ENCODE data around the gene MYL2. TPM values are rescaled to one million over a fixed set of nuclear protein-coding genes. Genes with fewer than 3 reads are reported as not detected.

The MYL2 gene
- total RNA-seq, 4 donors from 2014 or later, result not detected

DNA sequence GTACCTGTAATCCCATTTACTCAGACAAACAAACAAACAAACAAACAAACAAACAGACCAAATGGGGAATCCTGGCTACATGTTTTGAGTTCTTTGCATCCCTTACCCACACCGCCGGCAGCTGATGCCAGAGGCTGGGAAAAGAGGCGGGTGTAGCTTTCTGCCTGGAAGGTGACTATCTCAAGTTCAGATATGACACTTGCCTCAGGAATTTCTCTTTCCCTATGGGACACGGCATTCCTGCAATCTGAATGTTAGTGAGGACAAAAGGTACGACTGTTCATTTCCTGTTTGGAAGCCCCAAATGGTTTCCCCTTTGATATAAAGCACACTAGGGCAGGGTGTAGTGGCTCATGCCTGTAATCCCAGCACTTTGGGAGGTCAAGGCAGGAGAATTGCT lies 2.9 kb downstream of the MYL2 start:
- WGBS, 2 donors, result 51 to 61% methylated on average over 5 of the region's 5 CpGs
- no peaks in the 10 kb centered on the region for H3K36me3 ChIP-seq
- H3K4me1 ChIP-seq, result no peaks in the 10 kb centered on the region
- no peak overlapping the region for H3K27ac ChIP-seq
- H3K9me3 ChIP-seq, result no peaks in the 10 kb centered on the region
- no peaks in the 10 kb centered on the region for H3K27me3 ChIP-seq
- TF ChIP-seq POLR2A (IDR thresholded peaks at IDR 0.05), result no peak
- TF ChIP-seq, protein P1, sequence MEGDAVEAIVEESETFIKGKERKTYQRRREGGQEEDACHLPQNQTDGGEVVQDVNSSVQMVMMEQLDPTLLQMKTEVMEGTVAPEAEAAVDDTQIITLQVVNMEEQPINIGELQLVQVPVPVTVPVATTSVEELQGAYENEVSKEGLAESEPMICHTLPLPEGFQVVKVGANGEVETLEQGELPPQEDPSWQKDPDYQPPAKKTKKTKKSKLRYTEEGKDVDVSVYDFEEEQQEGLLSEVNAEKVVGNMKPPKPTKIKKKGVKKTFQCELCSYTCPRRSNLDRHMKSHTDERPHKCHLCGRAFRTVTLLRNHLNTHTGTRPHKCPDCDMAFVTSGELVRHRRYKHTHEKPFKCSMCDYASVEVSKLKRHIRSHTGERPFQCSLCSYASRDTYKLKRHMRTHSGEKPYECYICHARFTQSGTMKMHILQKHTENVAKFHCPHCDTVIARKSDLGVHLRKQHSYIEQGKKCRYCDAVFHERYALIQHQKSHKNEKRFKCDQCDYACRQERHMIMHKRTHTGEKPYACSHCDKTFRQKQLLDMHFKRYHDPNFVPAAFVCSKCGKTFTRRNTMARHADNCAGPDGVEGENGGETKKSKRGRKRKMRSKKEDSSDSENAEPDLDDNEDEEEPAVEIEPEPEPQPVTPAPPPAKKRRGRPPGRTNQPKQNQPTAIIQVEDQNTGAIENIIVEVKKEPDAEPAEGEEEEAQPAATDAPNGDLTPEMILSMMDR (IDR thresholded peaks at IDR 0.05), result no peak
- TF ChIP-seq EP300 (IDR thresholded peaks at IDR 0.05), result no peak
- no peak for DNase-seq (ENCODE audit: low spot score in 2 of 2)
- H3K4me3 ChIP-seq, result no peak overlapping the region

DNA sequence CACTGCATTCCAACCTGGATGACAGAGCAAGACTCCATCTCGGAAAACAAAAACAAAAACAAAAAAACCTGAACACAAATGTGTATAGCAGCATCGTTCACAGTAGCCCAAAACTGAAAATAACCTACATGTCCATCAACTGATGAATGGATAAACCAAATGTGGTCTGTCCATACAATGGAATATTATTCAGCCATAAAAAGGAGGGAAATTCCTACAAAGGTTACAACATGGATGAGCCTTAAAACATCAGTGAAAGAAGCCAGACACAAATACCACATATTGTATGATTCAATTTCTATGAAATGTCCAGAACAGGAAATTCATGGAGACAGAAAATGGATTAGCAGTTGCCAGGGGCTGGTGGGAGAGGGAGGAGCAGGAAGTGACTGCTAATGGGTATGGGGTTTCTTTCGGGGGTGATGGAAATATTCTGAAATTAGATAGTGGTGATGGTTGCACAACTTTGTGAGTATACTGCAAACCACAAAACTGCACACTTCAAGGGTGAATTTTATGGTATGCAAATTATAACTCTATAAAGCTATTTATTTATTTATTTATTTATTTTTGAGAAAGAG lies 4.0 kb downstream of the MYL2 start:
- H3K4me3 ChIP-seq, result no peak overlapping the region
- 78 to 79% methylated on average over 3 of the region's 3 CpGs for WGBS, 2 donors
- no peaks in the 10 kb centered on the region for H3K4me1 ChIP-seq
- no peaks in the 10 kb centered on the region for H3K9me3 ChIP-seq
- no peak for DNase-seq (ENCODE audit: low spot score in 2 of 2)
- H3K27me3 ChIP-seq, result no peaks in the 10 kb centered on the region
- H3K36me3 ChIP-seq, result no peaks in the 10 kb centered on the region
- TF ChIP-seq, protein P1 (IDR thresholded peaks at IDR 0.05), result no peak
- TF ChIP-seq POLR2A (IDR thresholded peaks at IDR 0.05) (no peak), EP300 (IDR thresholded peaks at IDR 0.05) (no peak)
- H3K27ac ChIP-seq, result no peak overlapping the region

DNA sequence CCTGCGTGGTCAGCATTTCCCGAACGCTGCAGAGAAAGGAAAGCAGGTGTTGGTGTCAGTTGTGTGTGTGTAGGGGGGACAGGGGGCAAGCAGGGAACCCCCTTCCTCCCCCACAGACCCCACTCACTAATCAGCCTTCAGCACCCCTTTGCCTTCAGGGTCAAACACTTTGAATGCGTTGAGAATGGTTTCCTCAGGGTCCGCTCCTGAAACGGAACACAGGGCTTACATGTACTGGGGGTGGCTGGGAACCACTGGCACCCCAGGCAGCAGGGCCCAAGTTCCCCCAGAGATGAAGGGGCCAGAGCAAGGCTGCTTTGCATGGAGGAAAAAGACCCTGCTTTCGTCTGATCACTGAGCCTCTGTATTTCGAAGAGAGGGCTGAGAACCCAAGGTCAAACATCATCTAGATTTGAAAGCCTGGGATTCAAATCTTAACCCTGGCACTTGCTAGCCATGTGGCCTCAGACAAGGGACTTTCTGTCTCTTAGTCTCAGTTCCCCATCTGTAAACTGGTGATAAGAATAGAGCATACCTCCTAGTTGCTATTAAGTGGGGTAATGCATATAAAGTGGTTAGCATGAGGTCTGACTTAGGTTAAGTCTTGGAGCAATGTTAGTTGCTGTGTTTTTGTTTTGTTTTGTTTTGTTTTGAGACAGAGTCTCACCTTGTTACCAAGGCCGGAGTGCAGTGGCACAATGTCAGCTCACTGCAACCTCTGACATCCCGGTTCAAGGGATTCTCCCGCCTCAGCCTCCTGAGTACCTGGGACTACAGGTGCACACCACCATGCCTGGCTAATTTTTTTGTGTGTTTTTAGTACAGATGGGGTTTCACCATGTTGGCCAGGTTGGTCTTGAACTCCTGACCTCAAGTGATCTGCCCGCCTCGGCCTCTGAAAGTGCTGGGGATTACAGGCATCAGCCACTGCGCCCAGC lies 7.0 kb downstream of the MYL2 start:
- Histone ChIP-seq H3K27ac (no peak overlapping the region), H3K9me3 (peaks cover 0 to 3% (median 0%) of the 10 kb centered on the region in 4 donors), H3K27me3 (no peaks in the 10 kb centered on the region), H3K4me1 (no peaks in the 10 kb centered on the region), H3K36me3 (no peaks in the 10 kb centered on the region), H3K4me3 (no peak overlapping the region)
- TF ChIP-seq EP300 (IDR thresholded peaks at IDR 0.05), result no peak
- TF ChIP-seq, protein P1 (IDR thresholded peaks at IDR 0.05), result no peak
- no peak for TF ChIP-seq POLR2A (IDR thresholded peaks at IDR 0.05)
- no peak for DNase-seq (ENCODE audit: low spot score in 2 of 2)
- 63 to 68% methylated on average over 14 of the region's 14 CpGs for WGBS, 2 donors

DNA sequence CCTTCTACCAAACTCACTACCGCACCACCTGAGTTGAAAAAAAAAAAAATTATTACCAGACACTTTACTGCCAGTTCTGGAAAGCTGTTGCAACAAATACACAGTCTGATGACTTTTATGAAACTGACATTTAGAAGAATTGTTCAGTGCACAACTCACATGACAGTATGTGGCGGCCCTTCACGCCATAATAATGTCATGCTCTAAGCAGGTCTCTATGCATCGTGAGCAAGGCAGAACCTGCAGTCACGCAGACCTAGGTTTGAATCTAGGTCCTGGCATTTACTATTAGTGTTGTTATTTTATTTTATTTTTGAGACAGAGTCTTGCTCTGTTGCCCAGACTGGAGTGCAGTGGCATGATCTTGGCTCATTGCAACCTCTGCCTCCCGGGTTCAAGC lies 8.1 kb downstream of the MYL2 start:
- no peak overlapping the region for H3K4me3 ChIP-seq
- H3K4me1 ChIP-seq, result no peaks in the 10 kb centered on the region
- no peaks in the 10 kb centered on the region for H3K36me3 ChIP-seq
- whole genome bisulfite sequencing, 2 donors, result 80 to 92% methylated on average over 6 of the region's 6 CpGs
- H3K27me3 ChIP-seq, result no peaks in the 10 kb centered on the region
- peaks cover 0 to 3% (median 0%) of the 10 kb centered on the region in 4 donors for H3K9me3 ChIP-seq
- TF ChIP-seq POLR2A (IDR thresholded peaks at IDR 0.05), result no peak
- TF ChIP-seq EP300 (IDR thresholded peaks at IDR 0.05), result no peak
- TF ChIP-seq, protein P1 (IDR thresholded peaks at IDR 0.05), result no peak
- no peak for DNase-seq (ENCODE audit: low spot score in 2 of 2)
- no peak overlapping the region for H3K27ac ChIP-seq

Measured in tibial nerve (tissue), 4 donors.